ENCODE results near the gene COX7A2L.
A peak's percentile ranks its signal among the peaks of the same experiment; 100 is the strongest.

Gene COX7A2L

DNA sequence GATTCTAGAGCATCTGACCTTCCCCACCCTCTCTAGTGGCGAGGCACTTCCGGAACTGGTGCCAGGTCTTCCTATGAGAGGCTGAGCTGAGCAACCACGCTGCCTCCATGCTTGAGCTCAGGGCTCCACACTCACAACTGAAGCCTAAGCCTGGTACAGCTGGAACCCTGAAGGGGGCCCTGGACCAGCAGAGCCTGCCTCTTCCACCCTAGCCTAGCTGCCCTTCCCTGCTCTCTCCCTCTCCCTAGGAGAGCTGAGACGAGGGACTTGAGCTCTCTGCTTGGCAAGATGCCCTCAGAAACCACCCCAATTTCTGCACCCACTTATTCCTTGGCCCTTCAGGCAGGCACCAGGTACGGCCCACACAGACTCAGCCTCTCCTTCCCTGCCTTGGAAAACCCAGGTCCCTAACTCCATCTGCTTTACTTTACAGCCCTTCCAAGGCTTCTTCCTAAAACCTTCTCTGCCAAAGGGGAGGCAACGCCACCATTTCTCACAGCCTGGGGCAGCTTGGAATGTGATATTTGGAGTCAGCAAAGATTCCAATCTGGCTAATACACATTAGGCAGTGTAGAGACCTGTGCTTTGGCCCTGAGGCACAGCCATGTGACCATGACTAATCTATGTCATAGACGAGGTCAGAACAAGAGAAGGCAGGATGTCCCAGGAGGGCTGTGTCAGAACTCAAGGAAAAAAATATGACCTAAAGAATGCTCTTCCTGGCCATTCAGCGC lies 18.8 kb downstream of the COX7A2L start:
- H3K4me3 ChIP-seq (ENCODE audit: low read length) = no peak overlapping the region
- TF ChIP-seq, protein P1, sequence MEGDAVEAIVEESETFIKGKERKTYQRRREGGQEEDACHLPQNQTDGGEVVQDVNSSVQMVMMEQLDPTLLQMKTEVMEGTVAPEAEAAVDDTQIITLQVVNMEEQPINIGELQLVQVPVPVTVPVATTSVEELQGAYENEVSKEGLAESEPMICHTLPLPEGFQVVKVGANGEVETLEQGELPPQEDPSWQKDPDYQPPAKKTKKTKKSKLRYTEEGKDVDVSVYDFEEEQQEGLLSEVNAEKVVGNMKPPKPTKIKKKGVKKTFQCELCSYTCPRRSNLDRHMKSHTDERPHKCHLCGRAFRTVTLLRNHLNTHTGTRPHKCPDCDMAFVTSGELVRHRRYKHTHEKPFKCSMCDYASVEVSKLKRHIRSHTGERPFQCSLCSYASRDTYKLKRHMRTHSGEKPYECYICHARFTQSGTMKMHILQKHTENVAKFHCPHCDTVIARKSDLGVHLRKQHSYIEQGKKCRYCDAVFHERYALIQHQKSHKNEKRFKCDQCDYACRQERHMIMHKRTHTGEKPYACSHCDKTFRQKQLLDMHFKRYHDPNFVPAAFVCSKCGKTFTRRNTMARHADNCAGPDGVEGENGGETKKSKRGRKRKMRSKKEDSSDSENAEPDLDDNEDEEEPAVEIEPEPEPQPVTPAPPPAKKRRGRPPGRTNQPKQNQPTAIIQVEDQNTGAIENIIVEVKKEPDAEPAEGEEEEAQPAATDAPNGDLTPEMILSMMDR (conservative IDR thresholded peaks at IDR 0.05; ENCODE audit: low read depth, low read length) = no peak
- peak; percentile 97 for DNase-seq (ENCODE audit: low read depth)

DNA sequence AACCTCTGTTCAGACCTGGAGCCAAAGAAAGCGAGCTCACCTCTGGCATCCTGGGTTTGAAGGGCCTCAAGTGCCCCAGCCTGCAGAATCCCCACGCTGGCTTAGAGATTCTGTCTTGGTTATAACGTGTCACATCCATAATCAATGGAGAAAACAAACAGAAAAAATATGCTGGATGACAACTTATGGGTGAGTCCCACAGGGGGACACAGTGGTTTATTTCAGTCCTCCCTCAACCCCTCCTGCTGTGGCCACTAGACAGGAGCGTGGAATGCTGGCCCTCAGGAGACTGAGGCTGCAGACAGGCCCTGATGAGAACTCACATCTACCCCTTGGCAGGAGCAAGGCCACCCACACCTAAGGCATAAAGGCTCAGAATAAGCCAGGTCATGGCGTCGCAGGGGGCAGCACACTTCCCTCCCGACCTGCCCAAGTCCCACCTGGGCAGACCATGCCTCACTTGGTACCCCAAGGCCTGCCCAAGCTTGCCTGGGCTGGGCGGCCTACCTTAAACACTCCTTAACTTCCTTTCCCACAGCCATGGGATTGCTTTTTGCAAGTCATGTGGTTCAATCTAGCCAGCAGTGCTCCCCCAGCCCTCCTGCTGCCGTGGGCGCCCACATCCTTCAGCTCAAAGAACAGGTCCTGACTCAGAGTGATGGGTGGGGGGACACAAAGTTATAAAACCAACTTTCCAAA lies 19.9 kb downstream of the COX7A2L start:
- no peak overlapping the region for H3K4me3 ChIP-seq (ENCODE audit: low read length)
- DNase-seq (ENCODE audit: low read depth) = no peak
- TF ChIP-seq, protein P1 (conservative IDR thresholded peaks at IDR 0.05; ENCODE audit: low read depth, low read length) = no peak

DNA sequence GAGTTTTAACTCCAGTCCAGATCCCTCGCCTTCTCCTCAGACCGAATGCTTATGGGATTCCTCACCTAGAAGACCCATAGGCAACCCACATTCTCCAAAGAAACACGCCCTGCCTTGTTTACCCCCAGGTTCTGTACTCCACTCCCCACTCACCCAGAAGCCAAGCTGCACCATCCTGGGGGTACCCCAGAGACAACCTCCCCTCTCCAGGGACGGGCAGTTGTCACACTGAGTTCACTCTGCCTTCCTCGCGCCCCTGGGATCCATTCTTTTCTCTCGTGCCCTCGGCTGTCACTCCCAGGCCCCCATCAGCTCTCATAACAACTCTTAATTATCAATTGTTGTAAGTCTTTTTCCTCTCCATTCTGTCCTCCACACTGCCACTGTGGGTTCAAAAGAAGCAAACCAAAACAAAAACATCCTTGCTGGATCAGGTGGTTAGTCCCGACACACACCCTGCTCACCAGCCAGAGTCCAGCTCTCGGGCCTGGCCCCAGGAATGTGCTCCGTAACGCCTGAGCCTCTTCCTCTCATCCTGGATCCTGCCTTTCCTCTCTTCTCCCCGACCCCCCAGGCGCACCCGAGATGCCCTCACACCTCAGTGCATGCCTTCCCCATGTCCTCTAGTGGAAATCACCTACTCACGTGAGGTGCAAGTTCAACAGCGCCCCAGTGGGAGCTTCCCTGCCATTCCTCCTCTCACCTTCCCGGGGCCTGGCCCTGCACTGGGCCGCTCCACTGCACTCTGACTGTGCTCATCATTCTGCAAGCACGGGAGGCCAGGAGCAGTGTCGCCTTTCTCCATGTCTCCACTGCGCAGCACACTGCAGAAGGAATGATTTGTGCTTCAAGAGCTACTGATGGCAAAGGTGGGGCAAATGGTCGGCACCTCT lies 20.7 kb downstream of the COX7A2L start:
- DNase-seq (ENCODE audit: low read depth) = no peak
- TF ChIP-seq, protein P1 (conservative IDR thresholded peaks at IDR 0.05; ENCODE audit: low read depth, low read length) = no peak
- H3K4me3 ChIP-seq (ENCODE audit: low read length) = no peak overlapping the region

DNA sequence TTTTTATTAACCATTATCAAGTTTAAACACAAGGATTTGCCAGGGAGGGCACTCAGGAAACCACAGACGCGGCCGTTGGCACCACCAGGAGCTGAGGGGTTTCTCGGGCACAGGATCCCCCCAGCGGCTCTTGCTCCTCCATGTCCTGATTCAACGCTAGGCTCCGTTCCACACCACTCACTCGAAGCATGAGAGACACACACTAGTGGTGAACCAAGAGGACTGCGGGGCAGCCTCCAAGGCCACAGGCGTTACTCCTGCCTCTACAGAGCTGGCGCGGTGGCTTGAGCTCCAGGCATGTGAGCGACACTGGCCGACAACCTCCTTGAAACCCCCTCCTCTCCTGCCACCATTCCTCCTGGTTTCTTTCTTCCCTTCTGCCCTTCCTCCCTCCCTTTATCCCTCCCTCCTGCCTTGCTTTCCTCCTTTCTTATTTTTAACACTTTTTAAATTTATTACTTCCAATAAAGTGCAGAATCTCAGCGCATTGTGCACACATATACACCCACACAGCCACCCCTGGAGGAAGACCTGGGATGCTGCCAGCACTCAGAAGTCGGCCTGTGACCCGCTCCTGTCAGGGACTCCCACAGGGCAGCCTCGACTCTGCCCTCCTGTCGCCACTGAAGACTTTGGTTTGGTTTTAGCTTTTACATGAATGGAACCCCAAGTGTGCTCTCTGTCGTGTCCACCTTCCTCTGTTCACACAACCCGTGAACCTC lies 21.7 kb downstream of the COX7A2L start:
- H3K4me3 ChIP-seq (ENCODE audit: low read length) = no peak overlapping the region
- TF ChIP-seq, protein P1 (conservative IDR thresholded peaks at IDR 0.05; ENCODE audit: low read depth, low read length) = peak; percentile 6
- no peak for DNase-seq (ENCODE audit: low read depth)

DNA sequence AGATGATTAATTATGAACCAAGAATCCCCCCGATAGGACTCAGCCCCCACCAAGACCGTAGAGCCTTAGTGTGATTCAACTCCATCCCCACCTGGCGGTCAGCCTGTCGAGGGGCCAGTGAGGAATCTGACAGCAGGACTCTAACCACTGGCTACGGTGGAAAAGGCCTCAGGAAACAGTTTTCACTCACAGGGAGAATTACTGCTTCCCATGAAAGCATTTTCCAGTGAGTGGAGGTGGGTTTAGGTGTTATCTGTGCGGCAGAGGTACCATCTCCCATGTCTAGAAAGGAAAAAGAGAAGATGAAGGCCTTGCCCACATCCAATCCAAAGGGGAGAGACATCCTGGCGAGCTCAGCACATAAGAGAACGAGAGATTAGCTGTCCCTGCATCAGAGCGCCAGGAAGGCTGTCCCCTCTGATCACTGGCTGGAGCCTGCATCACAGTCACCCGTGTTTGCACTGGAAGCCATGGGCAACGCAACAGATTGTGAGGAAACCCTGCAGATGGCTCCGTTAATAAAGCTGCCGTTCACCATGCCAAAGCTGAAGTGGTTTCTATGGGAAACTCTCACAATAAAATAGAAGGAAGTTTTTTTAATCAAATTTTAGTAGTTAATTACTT lies 22.3 kb downstream of the COX7A2L start:
- TF ChIP-seq, protein P1 (conservative IDR thresholded peaks at IDR 0.05; ENCODE audit: low read depth, low read length) = no peak
- H3K4me3 ChIP-seq (ENCODE audit: low read length) = no peak overlapping the region
- DNase-seq (ENCODE audit: low read depth) = no peak

DNA sequence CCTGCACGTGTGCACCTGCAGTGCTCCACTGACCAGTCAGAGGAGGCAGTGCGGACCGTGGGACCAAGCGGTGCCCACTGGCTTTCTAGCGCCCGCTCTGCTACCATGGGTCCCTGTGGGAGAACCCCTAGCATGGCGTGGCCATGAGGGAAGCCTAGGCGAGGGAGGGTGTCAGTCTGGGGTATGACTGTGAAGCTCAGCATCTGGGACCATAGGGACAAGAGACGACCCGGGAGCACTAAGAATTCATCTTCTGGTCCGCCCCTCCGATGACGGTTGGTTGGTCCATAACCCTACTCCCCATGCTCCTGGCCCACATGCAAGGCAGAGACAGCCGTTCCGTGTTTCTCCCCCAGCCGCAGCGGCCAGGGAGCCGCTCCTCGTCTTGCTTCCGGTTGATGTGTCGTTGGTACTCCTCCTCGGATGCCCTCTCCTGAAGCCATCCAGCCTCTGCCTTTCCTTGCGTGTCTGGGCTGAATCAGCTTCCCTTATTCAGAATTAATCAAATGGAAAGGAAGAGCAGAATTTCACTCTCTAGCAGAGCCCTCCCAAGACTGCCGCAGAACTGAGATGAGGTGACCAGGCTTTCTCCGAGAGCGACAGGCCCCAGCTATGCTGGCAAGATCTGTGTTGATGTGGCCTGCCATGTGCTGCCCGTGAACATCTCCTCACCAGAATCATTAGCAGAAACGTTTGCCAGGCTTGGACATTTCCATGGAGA lies 23.0 kb downstream of the COX7A2L start:
- H3K4me3 ChIP-seq (ENCODE audit: low read length) = no peak overlapping the region
- TF ChIP-seq, protein P1 (conservative IDR thresholded peaks at IDR 0.05; ENCODE audit: low read depth, low read length) = no peak
- DNase-seq (ENCODE audit: low read depth) = no peak

All from retinal pigment epithelial cell (primary cell).